CD4-positive, alpha-beta T cell treated with Interleukin-15 for 4 hours (primary cell): ENCODE results near the gene SPDYC.
"Not testable (repeated sequence)": the region's sequence is repeated elsewhere in the genome, so short reads cannot be mapped to it uniquely, and the experiment has no call there.

Experiments used
- DNase-seq: peaks from one replicate; pipeline ENCODE4 v3.0.0-alpha.2; 2020; ENCODE audit warnings: low spot score

SPDYC gene

GRCh38 chr11:65134240-65134951, 35.6 kb upstream of the SPDYC start, which contains the start of gene SYVN1:
Gene SYVN1 (minus strand): TSS chr11:65134519. CDS start chr11:65133601, 918 bp downstream.
- DNase-seq: peak; percentile 88

- DNase-seq: peak; percentile 91
Measured at GRCh38 chr11:65134952-65135632, 34.9 kb upstream of the SPDYC start.

- DNase-seq: no peak
Measured at GRCh38 chr11:65135633-65136145, 34.3 kb upstream of the SPDYC start.

GRCh38 chr11:65136515-65137096, 33.4 kb upstream of the SPDYC start:
- DNase-seq: no peak

- DNase-seq: no peak
Measured at GRCh38 chr11:65141896-65142494, 28.0 kb upstream of the SPDYC start.

GRCh38 chr11:65147352-65148075, 22.5 kb upstream of the SPDYC start:
- no peak for DNase-seq

- DNase-seq: no peak
Measured at GRCh38 chr11:65148657-65149056, 21.4 kb upstream of the SPDYC start.

GRCh38 chr11:65150131-65150508, 19.9 kb upstream of the SPDYC start:
- not testable (repeated sequence) for DNase-seq

- DNase-seq: peak; percentile 13
Measured at GRCh38 chr11:65150509-65151299, 19.3 kb upstream of the SPDYC start.

GRCh38 chr11:65151331-65151899, 18.6 kb upstream of the SPDYC start:
- no peak for DNase-seq

GRCh38 chr11:65152122-65152521, 17.9 kb upstream of the SPDYC start:
- DNase-seq: no peak

- no peak for DNase-seq
Measured at GRCh38 chr11:65156256-65156655, 13.8 kb upstream of the SPDYC start.

- no peak for DNase-seq
Measured at GRCh38 chr11:65156926-65157325, 13.1 kb upstream of the SPDYC start.

GRCh38 chr11:65157336-65157735, 12.7 kb upstream of the SPDYC start:
- no peak for DNase-seq

- DNase-seq: no peak
Measured at GRCh38 chr11:65159012-65159411, 11.0 kb upstream of the SPDYC start.

GRCh38 chr11:65160643-65161042, 9.4 kb upstream of the SPDYC start:
- DNase-seq: no peak

GRCh38 chr11:65163684-65164083, 6.3 kb upstream of the SPDYC start:
- no peak for DNase-seq

GRCh38 chr11:65165410-65166317, 4.4 kb upstream of the SPDYC start:
- DNase-seq: no peak

- no peak for DNase-seq
Measured at GRCh38 chr11:65166893-65167292, 3.1 kb upstream of the SPDYC start.

GRCh38 chr11:65167656-65168055, 2.4 kb upstream of the SPDYC start:
- no peak for DNase-seq
